Stimulated activated CD4-positive, alpha-beta T cell treated with anti-CD3 and anti-CD28 coated beads, Interleukin-12 subunit alpha, Interleukin-12 subunit beta, amount 100 ng/mL, for 24 hours (primary cell): ENCODE results near the gene ADAMTS17.

ENCODE experiments used
- DNase-seq, 2 experiments: peaks; one replicate each; pipeline ENCODE4 v3.0.0-alpha.2; 2020; ENCODE audit warnings: low read depth in 2 of 2

ADAMTS17 gene

DNA sequence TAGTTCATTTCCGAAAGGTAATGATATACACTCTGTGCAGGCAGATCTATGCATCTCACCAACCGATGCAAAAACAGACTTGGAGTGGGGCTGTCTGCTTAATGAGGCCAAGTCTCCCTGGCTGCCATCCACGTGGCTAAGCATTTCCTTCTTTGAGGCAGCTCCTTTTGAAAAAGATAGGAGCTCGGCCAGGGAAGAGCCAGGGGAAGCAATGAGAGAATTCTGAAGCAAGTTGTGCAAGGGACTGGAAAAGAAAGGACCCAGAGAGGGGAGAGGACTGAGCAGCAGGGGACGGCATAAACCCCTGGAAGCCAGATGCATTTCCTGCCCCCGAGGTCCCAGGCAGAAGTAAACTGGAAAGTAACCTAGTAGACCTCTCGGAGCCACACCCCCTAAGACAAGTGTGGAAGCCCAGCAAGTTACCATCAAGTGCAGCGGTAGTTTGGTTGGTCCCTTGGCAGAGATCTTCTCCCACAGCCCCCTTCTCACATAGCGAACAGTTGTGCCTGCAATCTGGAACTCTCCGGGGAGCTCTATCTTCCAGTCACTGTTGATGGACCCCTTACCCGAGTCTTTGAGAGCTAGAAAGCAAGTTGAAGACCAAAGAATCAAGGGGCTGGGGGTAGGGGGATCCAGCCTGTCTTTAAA, 288.2 kb downstream of the ADAMTS17 start:
- DNase-seq = no peak

DNA sequence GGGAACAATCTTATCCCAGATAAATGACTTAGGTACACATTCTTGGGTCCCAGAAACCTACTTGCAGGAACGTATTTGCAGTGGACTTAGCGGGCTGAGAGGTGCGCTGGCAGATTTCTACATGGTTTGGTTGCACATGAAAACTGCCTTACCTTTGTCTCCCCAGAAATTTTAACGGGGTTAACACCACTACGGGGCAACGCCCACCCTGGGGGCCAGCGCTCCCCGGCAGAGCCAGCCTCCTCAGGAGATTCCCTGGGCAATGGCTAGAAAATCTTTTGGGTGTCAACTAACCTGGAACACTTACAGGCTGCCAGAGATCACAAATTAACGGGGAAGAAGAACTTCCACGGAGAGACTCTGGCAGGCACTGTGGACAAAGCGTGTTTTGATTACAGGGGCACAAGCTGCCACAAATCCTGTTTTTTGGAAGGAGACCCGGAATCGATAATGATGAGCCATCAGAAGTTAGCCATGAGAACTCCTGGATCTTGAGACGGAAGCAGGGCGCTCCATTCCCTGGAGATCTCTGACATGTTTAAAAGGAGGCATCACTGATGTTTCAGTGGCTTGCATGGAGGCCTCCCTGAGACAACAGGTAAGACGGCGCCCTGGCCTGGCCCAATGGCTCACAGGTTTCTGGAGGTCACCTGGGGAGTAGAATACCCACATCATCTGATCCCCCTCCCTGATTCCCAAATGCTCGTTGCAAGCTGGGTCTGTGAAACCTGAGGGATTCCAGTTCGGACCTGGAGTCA, 288.9 kb downstream of the ADAMTS17 start:
- no peak for DNase-seq

DNA sequence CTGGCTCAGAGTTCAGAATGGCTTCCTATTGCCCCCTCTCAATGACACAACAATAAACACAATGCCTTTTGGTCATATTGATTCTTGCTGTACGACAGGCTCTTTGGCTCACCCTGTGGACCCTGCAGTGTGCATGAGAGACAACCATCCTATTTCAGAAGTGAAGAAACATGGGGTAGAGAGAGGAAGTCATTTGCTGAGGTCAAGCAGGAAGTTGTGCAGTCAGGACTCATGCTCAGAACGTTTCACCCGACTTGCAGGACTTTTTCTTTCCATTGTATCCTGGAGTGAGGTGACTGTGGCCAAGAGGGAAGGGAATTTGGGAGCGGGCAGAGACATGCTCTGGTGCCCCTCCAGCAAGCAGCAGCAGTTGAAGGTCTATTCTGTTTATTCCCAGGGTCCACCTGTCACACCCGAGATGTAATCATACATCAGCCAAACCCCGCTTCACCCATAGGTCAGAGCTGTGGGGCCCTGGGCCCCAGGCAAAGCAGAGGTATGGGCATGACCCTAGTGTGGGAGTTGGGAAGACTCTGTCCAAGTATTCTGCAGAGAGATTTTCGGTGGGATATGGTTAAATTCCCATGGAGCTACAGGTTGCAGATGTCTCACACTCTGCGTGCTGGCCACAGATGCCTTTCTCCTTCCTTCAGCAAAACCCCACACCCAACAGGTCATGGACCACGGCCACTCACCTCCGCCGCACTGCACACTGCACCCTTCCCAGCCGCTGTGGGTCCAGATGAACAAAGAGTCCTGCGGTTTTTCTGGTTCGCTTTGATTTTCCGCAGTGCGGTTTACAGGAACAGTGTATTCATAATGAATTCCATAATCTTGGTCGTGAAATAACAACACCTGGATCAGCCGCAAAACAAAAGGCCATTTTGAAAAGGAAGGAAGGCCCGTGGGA, 290.6 kb downstream of the ADAMTS17 start:
- no peak for DNase-seq

DNA sequence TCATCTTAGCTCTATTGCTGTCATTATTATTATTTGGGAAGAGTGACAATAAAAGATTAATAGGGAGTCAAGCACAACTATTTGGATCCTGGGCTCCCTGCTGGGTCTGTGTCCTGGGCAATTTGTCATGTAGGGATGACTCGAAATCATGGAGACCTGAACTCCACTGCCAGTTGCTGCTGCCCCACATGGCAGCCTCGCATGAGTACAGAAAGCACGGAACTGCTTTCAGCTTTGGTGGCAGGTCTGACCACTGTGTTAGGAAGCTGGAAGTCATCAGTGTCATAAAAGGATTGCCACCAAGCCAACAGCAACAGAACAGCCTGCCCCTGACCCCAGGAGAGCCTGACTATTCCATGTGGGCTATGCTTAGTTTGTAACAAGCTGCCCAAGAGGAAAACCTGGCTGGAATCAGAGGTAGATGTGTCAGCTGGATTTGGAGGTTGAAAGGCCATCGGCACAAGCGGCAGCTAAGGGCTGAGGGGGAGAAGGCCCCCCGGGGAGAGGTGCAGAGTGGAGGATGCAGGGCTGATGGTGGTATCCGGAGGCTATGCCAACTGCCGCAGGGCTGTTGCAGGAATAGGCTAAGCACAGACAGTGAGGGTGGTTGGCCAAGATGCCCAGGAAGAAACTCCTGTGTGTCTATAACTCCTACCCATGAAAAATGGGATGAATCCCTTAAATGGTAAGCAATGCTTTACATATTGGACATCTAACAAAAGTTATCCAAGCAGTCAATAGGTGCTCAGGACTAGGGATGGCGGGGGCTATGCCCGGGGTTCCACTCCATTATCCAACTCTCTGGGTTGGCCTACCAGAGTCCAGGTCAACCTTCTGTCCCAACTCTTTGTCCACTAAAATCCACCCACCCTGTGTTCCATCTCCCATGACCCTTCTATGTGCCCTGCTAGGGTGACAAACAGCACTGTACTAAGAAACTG, 291.6 kb downstream of the ADAMTS17 start:
- no peak for DNase-seq

DNA sequence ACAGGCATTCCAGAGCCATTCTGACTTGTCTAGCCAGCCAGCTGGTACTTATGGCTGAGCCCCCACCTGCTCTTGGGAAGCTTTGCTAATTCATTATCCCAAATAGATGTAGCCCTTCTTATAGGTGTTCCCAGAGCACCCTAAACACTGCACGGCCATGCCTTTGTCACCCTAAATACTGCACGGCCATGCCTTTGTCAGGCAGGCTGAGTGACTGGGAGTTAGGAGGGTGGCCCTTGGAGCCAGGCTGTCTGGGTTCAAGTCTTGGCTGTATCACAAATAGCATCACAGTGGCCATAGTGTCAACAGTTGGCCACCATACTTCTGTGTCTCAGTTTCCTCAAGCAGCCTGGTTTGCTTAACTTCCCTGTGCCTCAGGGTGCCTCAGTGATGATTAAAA, 292.3 kb downstream of the ADAMTS17 start:
- no peak for DNase-seq

DNA sequence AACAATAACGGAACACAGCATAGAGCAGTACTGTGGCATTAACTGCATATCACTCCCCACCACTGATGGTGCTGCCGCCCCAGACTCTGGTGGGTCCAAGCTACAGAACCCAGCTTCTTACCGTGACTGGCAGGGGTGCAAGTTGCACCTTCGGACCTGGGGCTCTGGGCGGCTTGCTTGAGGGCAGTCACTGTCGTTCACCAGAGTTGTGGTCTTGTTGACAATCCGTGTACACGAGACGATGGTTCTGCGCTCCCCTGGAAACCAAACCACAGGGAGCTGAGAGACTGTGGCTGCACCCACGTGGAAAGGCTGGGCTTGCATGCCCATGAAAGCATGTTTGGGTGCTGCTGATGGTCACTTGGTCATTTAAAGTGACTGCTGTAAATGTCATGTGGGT, 293.0 kb downstream of the ADAMTS17 start:
- DNase-seq = no peak

DNA sequence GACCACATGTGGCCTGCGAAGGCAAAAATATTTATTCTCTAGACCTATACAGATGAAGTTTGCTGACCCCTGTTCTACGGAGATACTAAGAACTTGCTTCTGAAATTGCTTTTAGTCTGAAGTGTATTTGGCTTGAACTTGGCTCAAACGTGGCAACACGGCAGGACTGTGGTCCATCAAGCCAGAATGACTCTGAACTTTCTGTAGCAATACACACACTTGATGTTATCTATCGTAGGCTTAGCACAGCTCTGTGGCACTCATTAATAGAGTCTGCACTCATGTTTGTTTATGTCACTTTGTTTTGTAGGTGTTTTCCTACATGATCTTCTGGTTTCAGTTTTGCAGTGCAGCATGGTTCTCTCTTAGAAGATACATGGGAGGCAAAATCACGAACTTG, 298.1 kb downstream of the ADAMTS17 start:
- DNase-seq = no peak

DNA sequence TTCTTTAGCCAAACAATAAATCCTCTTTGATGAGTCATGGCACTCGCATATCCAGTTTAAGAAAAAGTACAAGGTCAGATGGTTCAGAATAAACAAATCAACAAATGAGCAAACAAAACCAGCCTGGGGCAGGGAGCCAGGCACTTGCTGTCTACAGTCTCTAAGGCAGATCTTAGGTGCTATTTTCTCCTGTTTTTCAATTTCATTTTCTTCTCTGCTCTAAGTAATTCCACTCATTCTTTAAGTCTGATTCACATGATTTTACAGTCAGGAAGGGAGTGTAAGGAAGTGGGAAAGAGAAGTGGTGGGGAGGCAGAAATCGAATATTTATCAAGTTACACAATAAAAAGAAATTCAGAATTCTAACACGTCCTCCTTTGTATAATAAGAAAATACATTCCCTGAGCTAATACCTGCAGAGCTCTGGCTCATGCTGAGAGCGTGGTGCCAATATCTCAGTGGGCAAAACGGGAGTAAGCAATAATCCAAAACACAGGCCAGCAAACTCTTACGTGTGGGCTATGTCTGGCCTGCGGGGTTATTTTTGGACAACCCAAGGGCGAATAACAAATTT, 298.6 kb downstream of the ADAMTS17 start:
- no peak for DNase-seq

DNA sequence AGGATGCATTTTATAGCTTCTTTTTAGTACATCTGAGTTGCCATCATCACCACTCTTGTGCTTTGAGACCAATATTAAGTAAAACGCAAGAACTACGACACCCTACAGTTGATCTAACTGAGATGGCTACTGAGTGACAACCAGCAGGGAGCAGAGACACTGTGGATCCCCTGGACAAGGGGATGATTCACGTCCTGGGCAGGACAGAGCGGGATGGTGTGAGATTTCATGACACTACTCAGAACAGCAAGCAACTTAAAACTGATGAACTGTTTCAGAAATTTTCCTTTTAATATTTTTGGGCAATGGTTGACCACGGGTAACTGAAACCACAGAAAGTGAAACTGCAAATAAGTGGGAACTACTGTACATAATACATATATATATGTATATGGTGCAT, 299.2 kb downstream of the ADAMTS17 start:
- no peak for DNase-seq

DNA sequence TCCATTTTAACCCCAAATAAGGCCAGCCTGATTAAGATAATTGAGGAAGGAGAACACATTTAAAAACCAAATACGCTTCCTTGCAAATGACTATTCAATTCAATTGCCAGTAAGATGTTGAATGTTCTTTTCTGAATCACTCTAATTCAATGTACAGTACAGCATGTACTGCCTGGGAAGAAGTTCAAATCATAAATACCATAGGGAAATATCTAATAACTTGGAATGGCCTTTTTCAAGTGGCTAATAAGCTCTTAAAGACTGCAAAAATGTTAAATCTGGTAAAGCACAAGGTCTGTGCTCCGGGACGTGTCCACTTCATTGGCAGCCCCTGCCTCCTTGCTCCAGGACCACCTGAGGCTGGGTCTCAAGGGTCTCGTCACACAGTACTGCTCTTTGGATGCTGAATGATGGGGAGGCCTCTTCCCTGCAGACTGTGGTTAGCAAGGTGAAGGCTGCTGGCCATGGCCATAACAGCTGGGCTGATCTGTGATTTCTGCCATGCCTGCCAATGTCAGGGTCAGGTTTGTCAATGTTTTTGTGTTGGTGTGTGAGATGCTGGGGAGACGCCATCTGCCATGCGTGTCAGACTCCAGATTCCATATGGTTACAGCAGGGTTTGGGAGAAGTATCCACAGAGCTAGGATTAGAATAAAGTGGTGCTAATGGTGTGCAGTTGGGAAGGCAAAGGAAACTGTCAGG, 300.5 kb downstream of the ADAMTS17 start:
- DNase-seq = no peak

DNA sequence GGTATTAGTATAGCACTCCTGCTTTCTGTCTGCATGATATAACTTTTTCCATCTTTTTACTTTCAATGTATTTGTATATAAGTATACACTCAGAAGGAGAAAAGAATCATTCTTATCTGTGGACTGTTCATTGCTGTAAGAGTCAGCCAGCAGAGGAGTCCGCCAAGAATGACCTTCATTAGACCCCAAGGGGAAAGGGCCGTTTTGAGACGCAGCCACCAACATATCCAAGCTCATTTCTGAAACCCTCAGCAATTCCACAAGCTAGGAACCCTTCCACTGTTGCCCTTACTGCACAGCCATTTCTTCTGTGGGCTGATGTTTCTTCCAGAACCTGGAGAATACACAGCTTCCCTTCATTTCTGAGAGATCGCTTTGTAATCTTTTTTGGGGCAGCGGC, 301.8 kb downstream of the ADAMTS17 start:
- no peak for DNase-seq

DNA sequence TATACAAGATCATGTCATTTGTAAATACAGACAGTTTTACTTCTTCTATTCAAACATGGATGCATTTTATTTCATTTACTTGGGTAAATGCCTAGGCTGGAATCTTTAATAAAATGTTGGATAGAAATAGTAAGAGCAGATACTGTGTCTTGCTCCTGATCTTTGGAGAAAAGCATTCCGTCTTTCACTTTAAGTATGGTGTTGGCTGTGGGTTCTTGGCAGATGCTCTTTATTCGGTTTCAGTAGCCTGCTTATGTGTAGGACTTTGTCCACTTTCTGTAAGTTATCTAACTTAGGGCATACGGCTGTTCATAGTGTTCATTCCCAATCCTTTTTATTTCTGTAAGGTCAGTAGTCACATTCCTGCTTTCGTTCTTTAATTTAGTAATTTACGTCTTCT, 303.0 kb downstream of the ADAMTS17 start:
- no peak for DNase-seq

DNA sequence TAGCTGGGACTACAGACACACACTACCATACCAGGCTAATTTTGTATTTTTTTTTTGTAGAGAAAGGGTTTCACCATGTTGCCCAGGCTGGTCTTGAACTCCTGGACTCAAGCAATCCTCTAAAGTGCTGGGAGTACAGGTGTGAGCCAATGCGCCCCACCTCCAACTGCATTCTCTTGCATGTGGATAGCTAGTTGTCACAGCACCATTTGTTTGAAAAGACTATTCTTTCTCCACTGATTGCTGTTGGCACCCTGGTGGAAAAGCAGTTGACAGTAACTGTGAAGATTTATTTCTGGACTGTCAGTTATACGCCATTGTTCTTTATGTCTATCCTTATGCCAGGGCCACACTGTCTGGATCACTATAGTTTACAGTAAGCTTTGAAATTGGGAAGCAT, 303.9 kb downstream of the ADAMTS17 start:
- DNase-seq = no peak

DNA sequence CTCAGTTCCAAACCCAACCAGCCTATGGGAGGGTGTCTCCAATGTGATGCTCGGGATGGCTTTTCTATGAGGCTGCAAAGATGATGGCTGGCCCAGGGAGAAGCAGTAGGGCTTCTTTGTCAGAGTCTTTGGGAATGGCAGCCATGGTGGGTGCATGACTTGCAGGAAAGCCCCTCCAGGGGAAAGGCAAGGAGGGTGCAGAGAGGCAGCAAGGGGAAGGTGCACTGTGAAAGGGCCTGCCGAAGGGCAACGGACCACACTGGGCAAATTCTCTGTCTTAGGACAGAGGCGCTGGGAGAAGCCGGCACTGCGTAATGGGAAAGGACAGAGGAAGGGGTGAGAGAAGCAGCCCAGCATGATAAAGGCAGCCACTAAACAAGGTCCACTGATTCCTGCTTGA, 305.8 kb downstream of the ADAMTS17 start:
- DNase-seq = no peak

DNA sequence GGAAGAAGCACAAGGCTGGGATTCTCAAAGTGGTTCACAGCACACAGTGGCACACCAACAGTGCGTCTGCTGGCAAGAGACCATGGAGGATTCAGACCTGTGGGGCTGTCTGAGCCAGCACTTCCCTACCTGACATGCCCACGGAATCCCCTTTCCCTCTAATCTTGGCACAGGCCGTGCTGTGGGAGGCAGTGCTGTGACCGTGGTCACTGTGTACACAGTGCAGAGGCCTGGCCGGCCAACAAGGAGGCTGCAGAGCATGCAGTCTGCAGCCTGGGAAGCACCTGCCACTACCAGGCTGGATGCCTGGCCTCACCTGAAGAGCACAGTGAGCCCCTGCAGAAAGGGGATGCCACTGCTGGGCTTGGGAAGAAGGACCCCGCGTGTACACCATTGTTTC, 307.6 kb downstream of the ADAMTS17 start:
- no peak for DNase-seq

DNA sequence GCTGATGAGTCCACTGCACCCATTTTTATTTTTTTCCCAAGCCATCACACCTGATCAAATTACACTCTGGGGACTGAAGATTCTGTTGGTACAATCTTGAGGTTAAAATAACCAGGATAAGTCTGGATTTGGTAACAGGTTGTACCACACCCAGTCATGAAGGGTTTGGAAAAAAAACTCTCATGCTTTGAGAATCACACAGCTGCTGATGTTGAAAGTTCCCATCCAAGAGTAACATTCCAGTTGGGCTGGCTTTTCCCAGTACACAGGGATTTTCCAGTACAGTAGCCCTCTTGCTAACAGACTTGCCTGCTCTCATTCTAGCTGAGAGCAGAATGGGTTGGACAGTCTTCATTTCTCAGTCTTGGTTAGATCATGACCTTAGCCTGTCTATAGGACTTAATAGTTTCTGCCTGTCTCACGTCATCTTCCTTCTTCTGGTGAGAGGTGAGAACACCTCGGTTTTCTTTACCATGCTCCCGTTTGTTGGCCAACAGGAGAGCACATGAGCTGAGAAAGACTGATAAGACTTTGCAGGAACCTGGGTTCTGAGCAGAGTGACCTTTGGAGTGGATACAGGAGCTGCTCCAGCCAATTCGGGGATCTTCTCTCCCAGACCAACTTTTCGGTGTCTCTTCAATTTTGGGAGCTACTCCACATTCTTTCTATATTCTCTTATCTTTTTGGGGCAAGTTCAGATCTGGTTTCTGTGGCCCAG, 308.5 kb downstream of the ADAMTS17 start:
- DNase-seq = no peak

DNA sequence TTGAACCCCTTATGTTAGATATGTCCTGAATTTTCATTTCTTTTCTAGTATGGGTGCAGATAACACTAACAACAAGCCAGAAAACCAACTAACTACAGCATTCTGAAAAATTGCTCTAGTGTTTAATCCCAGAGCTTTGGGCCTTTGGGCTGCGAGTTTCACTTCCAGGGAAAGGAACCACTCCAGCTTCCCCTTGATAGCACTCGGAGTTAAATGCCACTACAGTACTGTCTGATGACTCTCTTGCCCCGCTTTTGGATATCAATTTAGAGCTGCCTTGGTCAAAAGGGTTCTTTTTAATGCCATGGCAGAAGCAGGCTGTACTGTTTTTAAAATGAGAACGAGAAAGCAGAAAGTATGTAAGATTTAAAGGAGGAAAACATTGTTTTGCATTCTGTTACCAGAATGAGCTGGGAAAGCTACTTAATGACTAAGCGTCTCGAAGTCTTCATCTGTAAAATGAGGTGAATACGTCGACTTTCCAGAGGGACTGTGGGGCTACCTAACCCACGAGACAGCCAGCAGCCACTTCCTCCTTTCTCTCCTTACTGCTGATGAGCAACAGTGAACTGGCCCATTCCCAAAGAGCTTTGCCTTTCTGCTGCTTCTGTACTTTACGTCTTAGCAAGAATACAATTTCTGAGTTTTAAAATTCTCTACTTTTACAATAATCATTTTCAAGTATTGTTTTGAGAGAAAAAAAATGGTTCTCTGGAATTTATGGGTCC, 309.3 kb downstream of the ADAMTS17 start:
- no peak for DNase-seq

DNA sequence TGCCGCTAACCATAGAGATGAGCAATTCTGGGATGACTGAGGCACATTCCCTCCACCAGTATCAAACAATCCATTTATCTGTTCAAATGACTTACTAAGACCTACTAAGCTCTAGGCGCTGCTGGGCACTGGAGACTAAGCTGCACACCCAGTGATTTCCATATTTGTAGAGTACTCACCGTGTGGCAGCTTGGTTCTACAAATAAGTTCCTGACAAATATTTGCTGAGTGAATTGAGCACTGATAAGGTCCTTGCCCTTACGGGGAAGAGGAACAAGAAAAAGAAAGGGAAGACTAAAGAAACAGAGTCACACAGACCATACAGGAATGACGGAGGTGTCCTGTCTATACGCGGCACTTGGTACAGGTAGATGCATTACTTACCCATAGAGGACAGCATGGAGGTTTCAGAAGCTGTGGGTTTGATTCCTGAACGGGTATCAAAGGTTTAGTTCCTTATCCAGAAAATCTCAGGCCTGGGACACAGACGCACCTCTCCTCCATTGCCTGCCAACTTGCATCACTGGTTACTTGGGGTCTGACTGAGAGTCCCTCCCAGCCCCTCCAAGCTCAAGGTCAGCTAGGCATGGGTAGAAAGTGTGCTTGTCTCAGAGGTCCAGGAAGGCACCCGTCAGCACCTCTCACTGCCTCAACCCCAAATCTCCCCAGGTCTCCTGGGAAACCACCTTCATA, 310.0 kb downstream of the ADAMTS17 start:
- no peak for DNase-seq
